Measurements from ENCODE around the gene TSPAN7.

TSPAN7 gene

GRCh38 chrX:38652934-38653442 lies 91.6 kb downstream of the TSPAN7 start:
- no peak for DNase-seq
- Histone ChIP-seq H3K4me1 (ENCODE audit: control insufficient read depth, insufficient read depth, low read length, poor library complexity, severe bottlenecking) (no peaks in the 10 kb centered on the region), H3K27ac (ENCODE audit: insufficient read depth, low read length, poor library complexity, severe bottlenecking) (no peak overlapping the region), H3K9me3 (ENCODE audit: control insufficient read depth, low read length) (no peaks in the 10 kb centered on the region), H3K27me3 (replicated peaks; ENCODE audit: control insufficient read depth, insufficient read depth, low read length, poor library complexity, severe bottlenecking) (no peaks in the 10 kb centered on the region), H3K4me3 (ENCODE audit: insufficient read depth, low read depth, low read length, poor library complexity, severe bottlenecking) (no peak overlapping the region), H3K36me3 (ENCODE audit: control insufficient read depth, insufficient read depth, low read length) (no peaks in the 10 kb centered on the region)

DNA sequence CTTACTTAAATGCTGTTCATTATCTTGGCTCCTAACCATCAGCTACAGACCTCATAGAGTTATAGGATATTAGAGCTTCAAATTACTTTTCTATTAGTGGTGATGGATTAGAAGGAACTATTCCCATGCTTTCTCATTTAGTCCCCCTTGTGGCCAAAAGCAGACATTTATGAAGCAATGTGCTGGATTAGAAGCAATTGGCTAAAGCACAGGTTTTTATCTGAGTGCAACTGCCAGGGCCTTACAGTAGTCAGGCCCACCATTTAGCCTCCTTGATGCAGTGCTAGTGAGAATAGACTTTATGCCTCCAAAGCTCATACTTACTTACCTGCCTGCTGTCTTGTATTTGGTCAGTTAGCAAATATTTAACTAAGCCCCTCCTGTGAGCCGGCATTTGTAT lies 93.0 kb downstream of the TSPAN7 start:
- H3K36me3 ChIP-seq (ENCODE audit: control insufficient read depth, insufficient read depth, low read length) = no peaks in the 10 kb centered on the region
- no peak overlapping the region for H3K4me3 ChIP-seq (ENCODE audit: insufficient read depth, low read depth, low read length, poor library complexity, severe bottlenecking)
- H3K27me3 ChIP-seq (replicated peaks; ENCODE audit: control insufficient read depth, insufficient read depth, low read length, poor library complexity, severe bottlenecking) = no peaks in the 10 kb centered on the region
- DNase-seq = no peak
- H3K27ac ChIP-seq (ENCODE audit: insufficient read depth, low read length, poor library complexity, severe bottlenecking) = no peak overlapping the region
- no peaks in the 10 kb centered on the region for H3K9me3 ChIP-seq (ENCODE audit: control insufficient read depth, low read length)
- H3K4me1 ChIP-seq (ENCODE audit: control insufficient read depth, insufficient read depth, low read length, poor library complexity, severe bottlenecking) = no peaks in the 10 kb centered on the region

GRCh38 chrX:38656350-38656915 lies 95.1 kb downstream of the TSPAN7 start:
- Histone ChIP-seq H3K27ac (ENCODE audit: insufficient read depth, low read length, poor library complexity, severe bottlenecking) (no peak overlapping the region), H3K4me3 (ENCODE audit: insufficient read depth, low read depth, low read length, poor library complexity, severe bottlenecking) (no peak overlapping the region), H3K4me1 (ENCODE audit: control insufficient read depth, insufficient read depth, low read length, poor library complexity, severe bottlenecking) (no peaks in the 10 kb centered on the region), H3K9me3 (ENCODE audit: control insufficient read depth, low read length) (no peaks in the 10 kb centered on the region), H3K27me3 (replicated peaks; ENCODE audit: control insufficient read depth, insufficient read depth, low read length, poor library complexity, severe bottlenecking) (no peaks in the 10 kb centered on the region), H3K36me3 (ENCODE audit: control insufficient read depth, insufficient read depth, low read length) (no peaks in the 10 kb centered on the region)
- no peak for DNase-seq

DNA sequence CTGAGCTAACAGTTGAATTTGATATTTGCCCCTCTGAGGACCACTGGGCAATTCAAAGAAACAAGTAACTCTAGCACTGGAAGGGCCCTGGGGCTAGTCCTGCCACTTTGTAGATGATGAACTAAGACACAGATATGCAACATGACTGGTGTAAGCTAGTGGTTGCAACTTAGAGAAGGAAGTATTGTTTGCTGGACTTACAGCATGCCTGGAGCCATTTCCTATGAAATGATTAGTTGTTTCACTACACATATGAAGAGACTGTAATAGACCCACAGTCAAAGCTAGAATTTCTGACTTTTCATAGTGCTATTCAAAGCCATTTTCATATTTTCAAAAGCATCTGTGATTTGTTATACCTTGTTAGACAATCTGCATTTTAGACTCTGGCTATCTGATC lies 96.2 kb downstream of the TSPAN7 start:
- Histone ChIP-seq H3K27ac (ENCODE audit: insufficient read depth, low read length, poor library complexity, severe bottlenecking) (no peak overlapping the region), H3K4me3 (ENCODE audit: insufficient read depth, low read depth, low read length, poor library complexity, severe bottlenecking) (no peak overlapping the region), H3K27me3 (replicated peaks; ENCODE audit: control insufficient read depth, insufficient read depth, low read length, poor library complexity, severe bottlenecking) (no peaks in the 10 kb centered on the region), H3K9me3 (ENCODE audit: control insufficient read depth, low read length) (no peaks in the 10 kb centered on the region), H3K4me1 (ENCODE audit: control insufficient read depth, insufficient read depth, low read length, poor library complexity, severe bottlenecking) (no peaks in the 10 kb centered on the region), H3K36me3 (ENCODE audit: control insufficient read depth, insufficient read depth, low read length) (no peaks in the 10 kb centered on the region)
- no peak for DNase-seq

GRCh38 chrX:38660395-38661102 lies 99.2 kb downstream of the TSPAN7 start:
- Histone ChIP-seq H3K9me3 (ENCODE audit: control insufficient read depth, low read length) (no peaks in the 10 kb centered on the region), H3K27me3 (replicated peaks; ENCODE audit: control insufficient read depth, insufficient read depth, low read length, poor library complexity, severe bottlenecking) (no peaks in the 10 kb centered on the region), H3K36me3 (ENCODE audit: control insufficient read depth, insufficient read depth, low read length) (no peaks in the 10 kb centered on the region), H3K4me3 (ENCODE audit: insufficient read depth, low read depth, low read length, poor library complexity, severe bottlenecking) (no peak overlapping the region), H3K27ac (ENCODE audit: insufficient read depth, low read length, poor library complexity, severe bottlenecking) (no peak overlapping the region), H3K4me1 (ENCODE audit: control insufficient read depth, insufficient read depth, low read length, poor library complexity, severe bottlenecking) (no peaks in the 10 kb centered on the region)
- DNase-seq = no peak

DNA sequence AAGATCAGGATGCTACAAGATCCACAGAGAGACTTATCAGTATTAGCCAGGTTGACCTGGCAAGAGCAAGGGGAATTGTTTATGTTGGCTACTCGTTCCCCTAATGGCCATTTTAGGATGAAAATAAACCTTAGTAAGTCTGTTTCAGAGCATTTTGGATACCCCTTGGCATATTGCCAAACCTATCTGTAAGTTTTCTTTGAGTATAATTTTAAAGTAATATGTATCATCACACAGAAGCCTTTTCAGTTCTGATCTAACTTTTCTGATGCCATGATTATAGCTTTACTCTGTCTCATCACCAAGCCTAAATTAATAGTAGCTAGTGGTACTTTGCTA lies 99.7 kb downstream of the TSPAN7 start:
- Histone ChIP-seq H3K27ac (ENCODE audit: insufficient read depth, low read length, poor library complexity, severe bottlenecking) (no peak overlapping the region), H3K4me1 (ENCODE audit: control insufficient read depth, insufficient read depth, low read length, poor library complexity, severe bottlenecking) (no peaks in the 10 kb centered on the region), H3K36me3 (ENCODE audit: control insufficient read depth, insufficient read depth, low read length) (no peaks in the 10 kb centered on the region), H3K27me3 (replicated peaks; ENCODE audit: control insufficient read depth, insufficient read depth, low read length, poor library complexity, severe bottlenecking) (no peaks in the 10 kb centered on the region), H3K4me3 (ENCODE audit: insufficient read depth, low read depth, low read length, poor library complexity, severe bottlenecking) (no peak overlapping the region), H3K9me3 (ENCODE audit: control insufficient read depth, low read length) (no peaks in the 10 kb centered on the region)
- no peak for DNase-seq

- Histone ChIP-seq H3K4me3 (ENCODE audit: insufficient read depth, low read depth, low read length, poor library complexity, severe bottlenecking) (no peak overlapping the region), H3K27ac (ENCODE audit: insufficient read depth, low read length, poor library complexity, severe bottlenecking) (no peak overlapping the region), H3K36me3 (ENCODE audit: control insufficient read depth, insufficient read depth, low read length) (no peaks in the 10 kb centered on the region), H3K9me3 (ENCODE audit: control insufficient read depth, low read length) (no peaks in the 10 kb centered on the region), H3K4me1 (ENCODE audit: control insufficient read depth, insufficient read depth, low read length, poor library complexity, severe bottlenecking) (no peaks in the 10 kb centered on the region), H3K27me3 (replicated peaks; ENCODE audit: control insufficient read depth, insufficient read depth, low read length, poor library complexity, severe bottlenecking) (no peaks in the 10 kb centered on the region)
- DNase-seq = no peak
These were observed 100.2 kb downstream of the TSPAN7 start for GRCh38 chrX:38661561-38661960.

DNA sequence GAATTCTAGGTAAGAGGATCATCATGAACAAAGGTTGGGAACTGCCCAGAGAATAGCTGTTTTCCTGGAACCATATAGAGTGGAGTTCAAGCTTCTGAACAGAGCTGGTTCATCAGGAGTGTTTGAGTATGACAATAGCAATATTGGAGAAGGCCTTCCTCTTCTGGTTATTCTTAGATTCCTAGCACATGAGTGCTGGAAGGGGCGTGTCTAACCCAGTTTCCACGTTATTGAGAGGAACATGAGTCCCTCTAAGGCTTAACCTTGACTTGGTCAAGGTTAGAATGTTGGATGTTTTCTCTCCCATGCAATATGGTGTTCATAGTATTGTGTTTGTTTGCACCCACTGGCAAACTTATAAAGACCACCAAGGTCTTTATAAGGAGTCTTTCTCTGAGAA lies 101.3 kb downstream of the TSPAN7 start:
- Histone ChIP-seq H3K4me1 (ENCODE audit: control insufficient read depth, insufficient read depth, low read length, poor library complexity, severe bottlenecking) (no peaks in the 10 kb centered on the region), H3K27ac (ENCODE audit: insufficient read depth, low read length, poor library complexity, severe bottlenecking) (no peak overlapping the region), H3K9me3 (ENCODE audit: control insufficient read depth, low read length) (no peaks in the 10 kb centered on the region), H3K36me3 (ENCODE audit: control insufficient read depth, insufficient read depth, low read length) (no peaks in the 10 kb centered on the region), H3K4me3 (ENCODE audit: insufficient read depth, low read depth, low read length, poor library complexity, severe bottlenecking) (no peak overlapping the region), H3K27me3 (replicated peaks; ENCODE audit: control insufficient read depth, insufficient read depth, low read length, poor library complexity, severe bottlenecking) (no peaks in the 10 kb centered on the region)
- no peak for DNase-seq

GRCh38 chrX:38664285-38664684 lies 102.9 kb downstream of the TSPAN7 start:
- no peak overlapping the region for H3K27ac ChIP-seq (ENCODE audit: insufficient read depth, low read length, poor library complexity, severe bottlenecking)
- DNase-seq = no peak
- H3K4me1 ChIP-seq (ENCODE audit: control insufficient read depth, insufficient read depth, low read length, poor library complexity, severe bottlenecking) = no peaks in the 10 kb centered on the region
- no peaks in the 10 kb centered on the region for H3K27me3 ChIP-seq (replicated peaks; ENCODE audit: control insufficient read depth, insufficient read depth, low read length, poor library complexity, severe bottlenecking)
- no peaks in the 10 kb centered on the region for H3K9me3 ChIP-seq (ENCODE audit: control insufficient read depth, low read length)
- H3K36me3 ChIP-seq (ENCODE audit: control insufficient read depth, insufficient read depth, low read length) = no peaks in the 10 kb centered on the region
- H3K4me3 ChIP-seq (ENCODE audit: insufficient read depth, low read depth, low read length, poor library complexity, severe bottlenecking) = no peak overlapping the region

GRCh38 chrX:38666909-38667308 lies 105.6 kb downstream of the TSPAN7 start:
- no peak overlapping the region for H3K4me3 ChIP-seq (ENCODE audit: insufficient read depth, low read depth, low read length, poor library complexity, severe bottlenecking)
- H3K36me3 ChIP-seq (ENCODE audit: control insufficient read depth, insufficient read depth, low read length) = no peaks in the 10 kb centered on the region
- H3K4me1 ChIP-seq (ENCODE audit: control insufficient read depth, insufficient read depth, low read length, poor library complexity, severe bottlenecking) = no peaks in the 10 kb centered on the region

More at GRCh38 chrX:38666909-38667308, 105.6 kb downstream of the TSPAN7 start:
- no peak overlapping the region for H3K27ac ChIP-seq (ENCODE audit: insufficient read depth, low read length, poor library complexity, severe bottlenecking)
- H3K9me3 ChIP-seq (ENCODE audit: control insufficient read depth, low read length) = no peaks in the 10 kb centered on the region
- no peaks in the 10 kb centered on the region for H3K27me3 ChIP-seq (replicated peaks; ENCODE audit: control insufficient read depth, insufficient read depth, low read length, poor library complexity, severe bottlenecking)
- DNase-seq = no peak
